EH (cell line): ENCODE results near the gene CYP4F2.
"Not testable (repeated sequence)": the region's sequence is repeated elsewhere in the genome, so short reads cannot be mapped to it uniquely, and the experiment has no call there.

Source experiments
- DNase-seq: peaks from one replicate; pipeline ENCODE4 v3.0.0-alpha.2; 2015; ENCODE audit warnings: low read depth

Gene CYP4F2

GRCh38 chr19:15899561-15899960 lies 1.7 kb upstream of the CYP4F2 start:
- not testable (repeated sequence) for DNase-seq

- DNase-seq, result no peak
These were observed 692 bp downstream of the CYP4F2 start for GRCh38 chr19:15897026-15897737.

GRCh38 chr19:15895876-15896430 lies 1.9 kb downstream of the CYP4F2 start:
- no peak for DNase-seq

- DNase-seq, result no peak
These were observed 3.5 kb downstream of the CYP4F2 start for GRCh38 chr19:15894359-15894758.

- DNase-seq, result no peak
These were observed 4.4 kb downstream of the CYP4F2 start for GRCh38 chr19:15893477-15893876.

GRCh38 chr19:15892012-15892411 lies 5.9 kb downstream of the CYP4F2 start:
- DNase-seq, result no peak

- no peak for DNase-seq
These were observed 6.4 kb downstream of the CYP4F2 start for GRCh38 chr19:15891434-15891833.

GRCh38 chr19:15889339-15889738 lies 8.5 kb downstream of the CYP4F2 start:
- not testable (repeated sequence) for DNase-seq

- DNase-seq, result no peak
These were observed 12.0 kb downstream of the CYP4F2 start for GRCh38 chr19:15885919-15886318.

GRCh38 chr19:15885167-15885566 lies 12.7 kb downstream of the CYP4F2 start:
- no peak for DNase-seq

- not testable (repeated sequence) for DNase-seq
These were observed 14.5 kb downstream of the CYP4F2 start for GRCh38 chr19:15883329-15883728.

- DNase-seq, result no peak
These were observed 22.9 kb downstream of the CYP4F2 start for GRCh38 chr19:15874821-15875474.

GRCh38 chr19:15873771-15874170 lies 24.1 kb downstream of the CYP4F2 start:
- not testable (repeated sequence) for DNase-seq

GRCh38 chr19:15871570-15871969 lies 26.3 kb downstream of the CYP4F2 start:
- DNase-seq, result no peak

GRCh38 chr19:15869873-15870272 lies 28.0 kb downstream of the CYP4F2 start:
- no peak for DNase-seq

GRCh38 chr19:15869109-15869555 lies 28.7 kb downstream of the CYP4F2 start:
- peak; percentile 12 for DNase-seq

GRCh38 chr19:15866636-15867035 lies 31.2 kb downstream of the CYP4F2 start:
- DNase-seq, result no peak

GRCh38 chr19:15864824-15865223 lies 33.0 kb downstream of the CYP4F2 start:
- DNase-seq, result no peak

- no peak for DNase-seq
These were observed 34.6 kb downstream of the CYP4F2 start for GRCh38 chr19:15863272-15863671.

GRCh38 chr19:15862444-15862843 lies 35.4 kb downstream of the CYP4F2 start:
- DNase-seq, result no peak

- DNase-seq, result no peak
These were observed 37.4 kb downstream of the CYP4F2 start for GRCh38 chr19:15860522-15860921.

GRCh38 chr19:15859187-15859586 lies 38.7 kb downstream of the CYP4F2 start:
- no peak for DNase-seq

- DNase-seq, result no peak
These were observed 47.5 kb downstream of the CYP4F2 start for GRCh38 chr19:15850385-15850784.
